ENCODE measurements around the gene MBNL1.

DNA sequence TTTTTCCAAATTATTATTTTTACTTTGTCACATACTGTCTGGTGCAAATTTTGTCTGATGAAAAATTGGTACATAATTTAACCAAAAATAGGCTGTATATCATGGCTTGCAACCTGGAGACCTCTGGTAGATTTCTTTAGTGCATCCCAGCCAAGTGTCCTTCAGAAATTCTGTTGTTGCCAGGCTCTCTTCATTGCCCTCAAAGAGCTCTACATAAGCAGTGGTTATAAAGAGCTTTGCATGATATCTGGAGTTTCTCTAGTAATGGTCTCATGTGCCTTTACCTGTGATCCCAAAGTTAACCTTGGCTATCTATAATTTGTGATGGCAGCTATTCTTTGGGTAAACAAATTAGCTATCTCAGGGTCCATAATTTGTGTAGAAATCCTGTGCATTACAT, 157.7 kb downstream of the MBNL1 start:
- TF ChIP-seq, protein P1, sequence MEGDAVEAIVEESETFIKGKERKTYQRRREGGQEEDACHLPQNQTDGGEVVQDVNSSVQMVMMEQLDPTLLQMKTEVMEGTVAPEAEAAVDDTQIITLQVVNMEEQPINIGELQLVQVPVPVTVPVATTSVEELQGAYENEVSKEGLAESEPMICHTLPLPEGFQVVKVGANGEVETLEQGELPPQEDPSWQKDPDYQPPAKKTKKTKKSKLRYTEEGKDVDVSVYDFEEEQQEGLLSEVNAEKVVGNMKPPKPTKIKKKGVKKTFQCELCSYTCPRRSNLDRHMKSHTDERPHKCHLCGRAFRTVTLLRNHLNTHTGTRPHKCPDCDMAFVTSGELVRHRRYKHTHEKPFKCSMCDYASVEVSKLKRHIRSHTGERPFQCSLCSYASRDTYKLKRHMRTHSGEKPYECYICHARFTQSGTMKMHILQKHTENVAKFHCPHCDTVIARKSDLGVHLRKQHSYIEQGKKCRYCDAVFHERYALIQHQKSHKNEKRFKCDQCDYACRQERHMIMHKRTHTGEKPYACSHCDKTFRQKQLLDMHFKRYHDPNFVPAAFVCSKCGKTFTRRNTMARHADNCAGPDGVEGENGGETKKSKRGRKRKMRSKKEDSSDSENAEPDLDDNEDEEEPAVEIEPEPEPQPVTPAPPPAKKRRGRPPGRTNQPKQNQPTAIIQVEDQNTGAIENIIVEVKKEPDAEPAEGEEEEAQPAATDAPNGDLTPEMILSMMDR (conservative IDR thresholded peaks at IDR 0.05; ENCODE audit: low read depth, low read length): no peak
- no peak for TF ChIP-seq EZH2 (IDR thresholded peaks at IDR 0.05; ENCODE audit: borderline replicate concordance, low read depth, low read length, poor library complexity, severe bottlenecking)
